Superior temporal gyrus (tissue), 1 donor: Measurements from ENCODE around the gene CX3CL1.
A peak's percentile ranks its signal among the peaks of the same experiment; 100 is the strongest.
"Not testable (repeated sequence)": the region's sequence is repeated elsewhere in the genome, so short reads cannot be mapped to it uniquely, and the experiment has no call there.

Experiments
- DNase-seq: peaks from one replicate; pipeline ENCODE4 v3.0.0-alpha.2; 2016; ENCODE audit errors: extremely low spot score

CX3CL1 gene

DNA sequence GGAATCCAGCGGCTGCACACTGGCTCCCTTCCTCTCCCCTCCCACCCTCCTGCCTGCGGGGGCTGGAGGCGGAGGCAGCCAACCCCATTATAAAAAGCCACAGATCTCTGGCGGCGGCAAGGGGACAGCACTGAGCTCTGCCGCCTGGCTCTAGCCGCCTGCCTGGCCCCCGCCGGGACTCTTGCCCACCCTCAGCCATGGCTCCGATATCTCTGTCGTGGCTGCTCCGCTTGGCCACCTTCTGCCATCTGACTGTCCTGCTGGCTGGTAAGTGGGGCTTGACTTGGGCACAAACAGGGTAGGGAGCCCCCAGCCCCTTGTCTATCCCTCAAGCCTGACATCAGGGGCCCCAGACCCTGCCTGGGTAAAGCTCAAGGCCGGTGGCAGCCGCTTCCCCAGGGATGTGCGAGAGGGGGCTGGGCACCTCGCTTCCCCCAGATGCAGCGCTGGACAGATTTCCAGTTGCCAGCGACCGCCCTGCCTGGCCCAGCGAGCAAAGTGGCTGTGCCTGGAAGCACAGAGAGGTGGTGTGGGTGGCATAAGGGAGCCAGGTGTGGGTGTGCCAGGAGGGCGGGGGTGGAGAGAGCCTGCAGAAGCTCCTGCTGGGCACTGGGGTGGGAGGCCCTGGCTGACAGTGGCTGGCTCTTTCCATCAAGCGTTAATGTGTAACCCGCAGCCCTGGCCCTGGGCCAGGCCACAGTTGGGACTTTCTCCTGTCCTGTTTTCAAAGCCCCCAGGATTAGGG lies at the start of gene CX3CL1:
CX3CL1 (plus strand) TSS at position 119 of the 745 bp plus-strand sequence; CDS start at position 198, 79 bp downstream.
- DNase-seq: peak; percentile 75

DNA sequence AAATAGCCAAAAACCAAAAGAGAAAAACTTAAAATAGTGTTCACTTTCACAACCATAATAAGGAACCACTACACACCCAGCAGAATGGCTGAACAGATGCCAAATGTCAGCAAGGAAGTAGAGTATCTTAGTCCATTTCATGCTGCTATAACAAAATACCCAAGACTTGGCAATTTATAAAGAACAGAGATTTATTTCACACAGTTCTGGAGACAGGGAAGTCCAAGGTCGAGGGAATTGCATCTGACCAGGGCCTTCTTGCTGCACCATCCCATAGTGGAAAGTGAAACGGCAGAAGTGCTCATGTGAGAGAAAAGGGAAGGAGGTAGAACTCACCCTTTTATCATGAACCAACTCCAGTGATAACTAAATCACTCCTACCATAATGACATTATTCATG lies 47.5 kb upstream of the CX3CL1 start:
- no peak for DNase-seq

DNA sequence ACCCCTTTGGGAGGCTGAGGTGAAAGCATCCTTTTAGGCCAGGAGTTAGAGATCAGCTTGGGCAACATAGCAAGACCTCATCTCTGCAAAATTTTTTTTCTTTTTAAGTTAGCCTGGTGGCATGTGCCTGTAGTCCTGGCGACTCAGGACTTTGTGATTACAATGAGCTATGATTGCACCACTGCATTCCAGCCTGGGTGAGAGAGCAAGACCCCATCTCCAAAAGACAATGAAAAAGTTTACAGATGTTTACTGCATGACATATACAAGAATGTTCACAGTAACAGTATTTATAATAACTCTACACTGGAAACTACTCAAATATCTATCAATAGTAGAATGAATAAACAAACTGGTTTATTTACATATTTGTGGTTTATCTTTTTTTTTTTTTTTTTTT lies 46.8 kb upstream of the CX3CL1 start:
- no peak for DNase-seq

DNA sequence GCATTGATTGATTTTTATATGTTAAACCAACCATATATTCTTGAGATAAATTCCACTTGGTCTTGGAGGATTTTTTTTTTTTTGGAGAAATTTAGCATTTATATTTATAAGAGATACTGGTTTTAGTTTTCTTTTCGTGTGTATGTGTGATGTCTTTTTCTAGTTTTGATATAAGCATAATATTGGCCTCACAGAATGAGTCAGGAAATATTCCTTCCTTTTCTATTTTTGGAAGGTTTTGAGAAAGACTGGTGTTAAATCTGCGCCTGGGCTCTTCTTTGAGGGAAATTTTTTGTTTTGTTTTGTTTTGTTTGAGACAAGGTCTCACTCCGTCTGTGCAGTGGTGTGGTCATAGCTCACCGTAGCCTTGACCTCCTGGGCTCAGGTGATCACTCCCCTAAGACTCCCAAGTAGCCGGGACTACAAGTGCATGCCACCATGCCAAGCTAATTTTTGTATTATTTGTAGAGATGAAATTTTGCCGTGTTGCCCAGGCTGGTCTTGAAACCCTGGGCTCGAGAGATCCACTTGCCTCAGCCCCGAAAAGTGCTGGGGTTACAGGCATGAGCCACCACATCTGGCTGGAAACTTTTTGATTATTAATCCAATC lies 42.5 kb upstream of the CX3CL1 start:
- no peak for DNase-seq

DNA sequence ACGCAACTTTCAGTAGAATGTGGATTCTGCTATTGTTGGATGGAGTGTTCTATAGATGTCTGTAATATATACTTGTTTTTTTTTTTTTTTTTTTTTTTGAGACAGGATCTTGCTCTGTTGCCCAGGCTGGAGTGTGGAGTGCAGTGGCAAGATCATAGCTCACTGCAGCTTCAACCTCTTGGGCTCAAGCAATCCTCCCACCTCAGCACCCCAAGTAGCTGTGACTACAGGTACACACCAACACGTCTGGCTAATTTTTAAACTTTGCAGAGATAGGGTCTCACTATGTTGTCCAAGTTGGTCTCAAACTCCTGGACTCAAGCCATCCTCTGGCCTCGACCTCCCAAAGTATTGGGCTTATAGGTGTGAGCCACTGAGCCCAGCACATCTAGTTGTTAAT lies 40.9 kb upstream of the CX3CL1 start:
- no peak for DNase-seq

DNA sequence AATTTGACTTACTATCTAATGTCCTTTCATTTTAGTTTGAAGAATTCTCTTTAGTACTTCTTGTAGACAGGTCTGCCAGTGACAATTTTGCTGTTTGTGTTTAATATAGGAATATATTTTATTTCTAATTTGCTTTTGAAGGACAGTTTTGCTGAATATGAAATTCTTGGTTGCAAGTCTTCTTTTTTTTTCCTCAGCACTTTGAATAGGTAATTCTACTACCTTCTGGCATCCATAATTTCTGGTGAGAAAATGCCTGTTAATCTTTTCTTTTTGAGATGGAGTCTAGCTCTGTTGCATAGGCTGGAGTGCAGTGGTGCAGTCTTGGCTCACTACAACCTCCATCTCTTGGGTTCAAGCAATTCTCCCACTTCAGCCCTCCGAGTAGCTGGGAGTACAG lies 38.9 kb upstream of the CX3CL1 start:
- DNase-seq: no peak

- DNase-seq: no peak
Observed at GRCh38 chr16:57335366-57335765, 36.9 kb upstream of the CX3CL1 start.

DNA sequence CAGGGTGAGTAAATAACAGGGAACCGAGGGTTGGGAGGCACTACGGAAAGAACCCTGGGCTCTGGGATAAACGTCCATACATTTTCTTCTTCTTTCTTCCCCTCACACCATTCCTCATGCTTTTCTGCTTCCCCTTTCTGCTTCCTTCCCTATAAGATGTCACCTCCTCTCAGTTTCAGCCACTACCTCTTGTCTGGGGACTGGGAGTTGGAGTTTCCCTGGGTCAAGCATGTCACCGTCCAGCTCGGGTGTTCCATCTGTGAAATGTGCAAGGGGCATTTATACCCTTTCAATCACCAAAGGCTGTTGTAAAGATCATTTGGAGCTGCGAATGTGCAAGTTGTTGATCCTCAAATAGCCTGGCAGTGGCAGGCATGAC lies 31.2 kb upstream of the CX3CL1 start:
- DNase-seq: no peak

- no peak for DNase-seq
Observed at GRCh38 chr16:57341441-57342303, 30.6 kb upstream of the CX3CL1 start.

- DNase-seq: not testable (repeated sequence)
Observed at GRCh38 chr16:57342606-57343005, 29.7 kb upstream of the CX3CL1 start.

GRCh38 chr16:57343221-57343620 lies 29.1 kb upstream of the CX3CL1 start:
- DNase-seq: no peak

- DNase-seq: not testable (repeated sequence)
Observed at GRCh38 chr16:57344094-57344493, 28.2 kb upstream of the CX3CL1 start.

GRCh38 chr16:57345021-57345420 lies 27.3 kb upstream of the CX3CL1 start:
- no peak for DNase-seq

DNA sequence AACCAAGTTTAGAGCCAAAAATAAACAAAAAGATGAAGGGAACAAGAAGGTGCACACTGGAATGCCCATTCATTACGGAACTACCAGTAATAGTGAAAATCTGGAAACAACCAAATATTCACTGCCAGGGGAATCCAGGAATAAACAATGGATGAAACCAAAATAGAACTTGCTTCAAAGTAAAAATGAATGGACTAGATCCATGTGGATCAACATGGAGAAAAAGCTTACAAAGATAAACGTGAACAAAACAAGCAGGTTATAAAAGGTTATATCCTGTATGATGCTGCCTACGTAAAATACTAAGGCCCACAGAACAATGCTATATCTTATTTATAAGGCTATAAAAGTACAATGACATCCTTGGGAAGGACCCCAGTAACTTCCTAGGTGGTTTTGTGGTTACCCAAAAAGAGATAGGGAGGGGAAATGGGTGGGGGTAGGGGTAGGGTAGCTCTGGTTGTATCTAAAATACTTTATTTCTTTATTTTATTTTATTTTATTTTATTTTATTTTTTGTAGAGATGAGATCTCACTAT lies 26.6 kb upstream of the CX3CL1 start:
- no peak for DNase-seq

DNA sequence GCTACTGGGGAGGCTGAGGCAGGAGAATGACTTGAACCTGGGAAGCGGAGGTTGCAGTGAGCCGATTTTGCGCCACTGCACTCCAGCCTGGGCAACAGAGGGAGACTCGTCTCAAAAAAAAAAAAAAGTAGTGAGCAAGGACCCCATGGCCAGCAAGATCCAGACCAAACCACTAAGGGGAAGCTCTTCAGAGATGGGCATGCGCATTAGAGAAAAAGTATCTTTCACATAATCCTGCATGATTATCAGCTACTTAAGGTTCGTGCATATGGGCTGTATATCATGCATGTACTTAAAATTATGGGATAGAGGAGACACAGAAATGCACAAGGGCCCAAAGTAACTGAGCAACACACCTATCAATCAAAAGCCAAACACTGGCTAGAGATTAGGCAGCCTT lies 24.4 kb upstream of the CX3CL1 start:
- no peak for DNase-seq

DNA sequence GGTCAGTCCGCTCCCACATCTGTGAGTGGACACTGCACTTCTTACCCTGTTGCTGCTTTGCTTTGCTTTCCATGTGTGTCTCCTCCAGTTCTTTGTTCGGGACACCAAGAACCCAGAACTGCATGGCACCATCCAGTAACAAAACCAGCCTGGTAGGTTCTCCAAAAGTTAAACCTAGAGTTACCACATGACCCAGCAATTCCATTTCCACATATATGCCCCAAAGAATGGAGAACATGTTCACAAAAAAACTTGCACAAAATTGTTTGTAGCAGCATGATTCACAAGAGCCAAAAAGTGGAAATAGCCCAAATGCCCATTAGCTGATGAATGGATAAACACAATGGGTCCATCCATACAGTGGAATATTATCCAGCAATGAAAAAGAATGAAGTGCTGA lies 24.0 kb upstream of the CX3CL1 start:
- no peak for DNase-seq

- no peak for DNase-seq
Observed at GRCh38 chr16:57349212-57350031, 22.9 kb upstream of the CX3CL1 start.

GRCh38 chr16:57352636-57353047 lies 19.6 kb upstream of the CX3CL1 start:
- no peak for DNase-seq

GRCh38 chr16:57354311-57354710 lies 18.0 kb upstream of the CX3CL1 start:
- DNase-seq: no peak

- no peak for DNase-seq
Observed at GRCh38 chr16:57355898-57356414, 16.3 kb upstream of the CX3CL1 start.

GRCh38 chr16:57356547-57356946 lies 15.7 kb upstream of the CX3CL1 start:
- DNase-seq: no peak
